ENCODE results near the gene LDB2. TPM values are rescaled to one million over a fixed set of nuclear protein-coding genes. Genes with fewer than 3 reads are reported as not detected.

LDB2 gene
- total and polyA plus RNA-seq, 2 of the 8 experiments (the other 6 are each of a cell fraction or from before 2014, with no cell fraction given): 57.0 to 140 TPM

DNA sequence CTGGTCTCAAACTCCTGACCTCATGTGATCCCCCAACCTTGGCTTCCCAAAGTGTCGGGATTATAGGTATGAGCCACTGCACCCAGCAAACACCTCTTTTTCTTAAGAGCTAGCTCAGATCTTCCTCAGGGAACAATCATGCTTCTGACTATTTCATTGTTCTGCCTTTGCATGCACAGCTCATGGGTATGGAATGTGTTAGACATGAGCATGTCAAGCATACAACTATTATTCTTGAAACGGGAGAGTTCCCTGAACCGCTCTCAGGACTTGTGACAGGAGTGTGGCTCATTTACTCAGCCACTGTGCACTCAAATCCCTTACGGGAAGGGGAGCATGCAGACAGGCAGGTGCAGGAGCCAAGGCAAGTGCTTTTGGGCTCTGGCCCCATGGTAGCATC lies 440.5 kb downstream of the LDB2 start:
- CTCF ChIA-PET (ENCODE audit: partially characterized antibody): interaction anchor here (4.8 kb wide), 1 partner anchor 14 kb away, joined by 14 read pairs; no protein-coding TSS in a partner anchor
- no peak for TF ChIP-seq YY1 (IDR thresholded peaks at IDR 0.05; ENCODE audit: low read depth, low read length)
- no peak for TF ChIP-seq SAP30 (IDR thresholded peaks at IDR 0.05; ENCODE audit: insufficient read depth, insufficient replicate concordance, low read length)
- no peak for TF ChIP-seq CEBPB (IDR thresholded peaks at IDR 0.05; ENCODE audit: low read depth, low read length)
- TF ChIP-seq CREB1 (IDR thresholded peaks at IDR 0.05): no peak
- no peak for TF ChIP-seq CTBP2 (IDR thresholded peaks at IDR 0.05; ENCODE audit: borderline replicate concordance, insufficient read depth, insufficient read length, low read length)
- TF ChIP-seq SP4 (IDR thresholded peaks at IDR 0.05; ENCODE audit: low read length): no peak
- TF ChIP-seq PHF8 (conservative IDR thresholded peaks at IDR 0.05; ENCODE audit: low read depth, low read length): no peak
- no peak for TF ChIP-seq RNF2 (IDR thresholded peaks at IDR 0.05; ENCODE audit: borderline replicate concordance, low read depth, low read length, missing control alignments, poor library complexity, severe bottlenecking)
- TF ChIP-seq, protein P1, sequence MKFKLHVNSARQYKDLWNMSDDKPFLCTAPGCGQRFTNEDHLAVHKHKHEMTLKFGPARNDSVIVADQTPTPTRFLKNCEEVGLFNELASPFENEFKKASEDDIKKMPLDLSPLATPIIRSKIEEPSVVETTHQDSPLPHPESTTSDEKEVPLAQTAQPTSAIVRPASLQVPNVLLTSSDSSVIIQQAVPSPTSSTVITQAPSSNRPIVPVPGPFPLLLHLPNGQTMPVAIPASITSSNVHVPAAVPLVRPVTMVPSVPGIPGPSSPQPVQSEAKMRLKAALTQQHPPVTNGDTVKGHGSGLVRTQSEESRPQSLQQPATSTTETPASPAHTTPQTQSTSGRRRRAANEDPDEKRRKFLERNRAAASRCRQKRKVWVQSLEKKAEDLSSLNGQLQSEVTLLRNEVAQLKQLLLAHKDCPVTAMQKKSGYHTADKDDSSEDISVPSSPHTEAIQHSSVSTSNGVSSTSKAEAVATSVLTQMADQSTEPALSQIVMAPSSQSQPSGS (IDR thresholded peaks at IDR 0.05; ENCODE audit: low read length): no peak
- TF ChIP-seq TCF12 (IDR thresholded peaks at IDR 0.05; ENCODE audit: low read depth, low read length): no peak
- no peak for TF ChIP-seq MAFK (IDR thresholded peaks at IDR 0.05; ENCODE audit: low read depth, low read length)
- no peak for TF ChIP-seq SRF (IDR thresholded peaks at IDR 0.05; ENCODE audit: low read depth, low read length)
- no peak for TF ChIP-seq CBX5 (IDR thresholded peaks at IDR 0.05; ENCODE audit: low read depth, low read length)

More for the DNA sequence above, 440.5 kb downstream of the LDB2 start:
- Histone ChIP-seq H2AK5ac (ENCODE audit: low read depth, low read length) (no peak overlapping the region), H3K4me3 (ENCODE audit: extremely low read depth in 1 of 4, insufficient read depth in 2 of 4, low read depth in 3 of 4, low read length in 4 of 4) (no peak overlapping the region), H4K5ac (ENCODE audit: insufficient read length, low read depth, low read length) (no peak overlapping the region), H2BK120ac (replicated peaks; ENCODE audit: low read depth, low read length) (no peak overlapping the region), H2BK12ac (ENCODE audit: low read depth, low read length) (no peak overlapping the region), H2BK5ac (ENCODE audit: low read depth, low read length) (no peak overlapping the region), H3K56ac (replicated peaks; ENCODE audit: insufficient read length, low read depth, low read length) (no peak overlapping the region), H4K20me1 (replicated peaks in 1 of 2; ENCODE audit: control insufficient read depth in 1 of 2, insufficient read depth in 2 of 2, low read length in 2 of 2) (no peaks in the 10 kb centered on the region), H3K4me1 (replicated peaks in 1 of 4; ENCODE audit: control insufficient read depth in 3 of 4, insufficient read depth in 4 of 4, low read length in 3 of 4) (no peaks in the 10 kb centered on the region), H3K14ac (ENCODE audit: insufficient read length) (no peak overlapping the region), H3K23me2 (ENCODE audit: low read depth, low read length) (no peaks in the 10 kb centered on the region; the same call in 1 of the 2 replicates), H3K79me2 (ENCODE audit: control insufficient read depth in 1 of 2, insufficient read depth in 2 of 2, low read length in 2 of 2) (no peaks in the 10 kb centered on the region), H3K27me3 (replicated peaks in 1 of 4; ENCODE audit: control insufficient read depth in 3 of 4, extremely low read depth in 1 of 4, insufficient read depth in 3 of 4, low read length in 3 of 4) (peaks cover 0 to 3% (median 1%) of the 10 kb centered on the region in 4 experiments; a peak in 4 of 7 replicates), H4K91ac (replicated peaks; ENCODE audit: insufficient read length, low read length) (no peak overlapping the region), H3K9ac (replicated peaks in 1 of 4; ENCODE audit: extremely low read depth in 1 of 4, low read depth in 3 of 4, low read length in 3 of 4) (no peak overlapping the region), H3K4me2 (ENCODE audit: insufficient read depth in 1 of 2, low read depth in 2 of 2, low read length in 2 of 2) (no peak overlapping the region), H3K79me1 (ENCODE audit: low read depth, low read length) (no peaks in the 10 kb centered on the region), H2AFZ (ENCODE audit: low read length) (no peak overlapping the region), H3K36me3 (ENCODE audit: control insufficient read depth in 2 of 4, insufficient read depth in 4 of 4, low read length in 3 of 4) (no peaks in the 10 kb centered on the region), H2BK20ac (ENCODE audit: low read length) (no peak overlapping the region), H3K18ac (ENCODE audit: extremely low read depth, low read length) (no peak overlapping the region), H3K23ac (ENCODE audit: insufficient read length) (no peak overlapping the region), H3K4ac (replicated peaks; ENCODE audit: insufficient read length, low read depth, low read length) (no peak overlapping the region), H4K8ac (ENCODE audit: extremely low read depth, insufficient read depth, low read length) (no peak overlapping the region), H3K27ac (ENCODE audit: low read depth, low read length) (no peak overlapping the region), H2BK15ac (ENCODE audit: low read length) (no peak overlapping the region), H3K9me3 (ENCODE audit: insufficient read depth in 2 of 2, low read depth in 1 of 2, low read length in 1 of 2) (no peaks in the 10 kb centered on the region)
- 90% methylated on average over 4 of the region's 4 CpGs; no CpG with 5 or more reads in 1 of the 2 experiments for WGBS, 2 experiments (ENCODE audit: extremely low coverage in 1 of 2, insufficient coverage in 1 of 2, insufficient read length in 1 of 2, insufficient replicate concordance in 2 of 2, low coverage in 1 of 2, low lambda C conversion rate in 2 of 2, missing lambda C conversion rate in 1 of 2)
- no peak for DNase-seq (ENCODE audit: low read depth in 1 of 2, low spot score in 2 of 2)
- POLR2A ChIA-PET (ENCODE audit: partially characterized antibody): no interaction called here
- no peak for FAIRE-seq

Measured in H1 (cell line).